Hindlimb muscle (tissue), 1 donor: ENCODE data around the gene CYP46A1. TPM values are rescaled to one million over a fixed set of nuclear protein-coding genes. Genes with fewer than 3 reads are reported as not detected.

Experiments
- DNase-seq: peaks from one replicate; pipeline ENCODE4 v3.0.0-alpha.2; 2013
- polyA plus RNA-seq: library from polyadenylated mRNA; unstranded; fragments of 120-200 nt; gene quantifications from one replicate; pipeline ENCODE4 v1.2.1, GENCODE V29; 2013; ENCODE audit not compliant: insufficient read length

The CYP46A1 gene
- polyA plus RNA-seq, 1 donor: 4.8 TPM

DNA sequence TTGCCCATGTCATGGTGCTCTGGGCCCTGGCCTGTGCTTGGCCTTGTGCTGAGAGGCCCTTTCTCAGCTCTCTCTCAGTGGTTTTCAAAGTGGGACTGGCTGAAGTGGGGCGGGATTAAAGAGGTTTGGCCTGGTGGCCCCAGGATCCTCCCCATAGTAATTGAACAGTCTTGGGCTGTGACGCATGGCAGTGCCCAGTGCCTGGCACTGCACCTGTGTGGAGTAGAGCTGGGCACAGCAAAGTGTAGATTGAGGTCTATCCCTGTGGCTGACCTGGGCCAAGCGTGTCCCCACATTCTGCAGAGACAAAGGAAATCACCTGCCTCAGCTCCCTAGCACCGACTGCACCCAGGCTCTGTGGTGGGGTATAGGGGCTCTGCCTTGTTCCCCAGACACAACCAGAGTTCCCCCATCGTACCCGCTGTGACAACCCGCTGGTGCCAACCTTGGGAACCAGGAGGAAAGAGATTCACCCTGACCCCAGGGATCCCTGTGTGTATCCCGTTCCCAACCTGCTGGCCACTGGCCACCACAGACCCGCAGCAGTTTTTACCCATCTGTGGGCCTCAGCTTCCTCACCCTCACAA lies 9.9 kb upstream of the CYP46A1 start:
- no peak for DNase-seq

- no peak for DNase-seq
Observed at GRCh38 chr14:99674776-99675381, 9.2 kb upstream of the CYP46A1 start.

GRCh38 chr14:99675382-99675835 lies 8.7 kb upstream of the CYP46A1 start:
- DNase-seq: no peak

GRCh38 chr14:99675951-99676350 lies 8.1 kb upstream of the CYP46A1 start:
- DNase-seq: no peak

DNA sequence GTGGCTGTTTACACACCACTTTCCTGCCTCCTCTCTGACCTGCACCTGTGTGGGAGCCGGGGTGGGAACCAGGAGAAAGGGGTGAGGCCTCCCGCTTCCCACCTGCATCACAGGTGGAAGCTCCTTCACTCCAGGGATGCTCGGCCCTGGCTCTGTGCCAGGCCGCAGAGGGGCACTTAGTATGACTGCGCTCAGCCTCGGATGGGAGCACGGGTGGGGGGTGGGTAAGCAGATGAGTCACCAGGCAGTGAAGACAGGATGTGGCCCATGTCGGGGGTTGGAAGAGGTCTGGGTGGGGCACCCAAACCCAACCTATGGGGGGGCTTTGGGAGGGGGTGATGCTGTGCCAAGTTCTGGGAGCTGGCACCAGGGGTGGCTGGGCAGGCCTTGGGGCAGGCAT lies 7.4 kb upstream of the CYP46A1 start:
- DNase-seq: no peak

DNA sequence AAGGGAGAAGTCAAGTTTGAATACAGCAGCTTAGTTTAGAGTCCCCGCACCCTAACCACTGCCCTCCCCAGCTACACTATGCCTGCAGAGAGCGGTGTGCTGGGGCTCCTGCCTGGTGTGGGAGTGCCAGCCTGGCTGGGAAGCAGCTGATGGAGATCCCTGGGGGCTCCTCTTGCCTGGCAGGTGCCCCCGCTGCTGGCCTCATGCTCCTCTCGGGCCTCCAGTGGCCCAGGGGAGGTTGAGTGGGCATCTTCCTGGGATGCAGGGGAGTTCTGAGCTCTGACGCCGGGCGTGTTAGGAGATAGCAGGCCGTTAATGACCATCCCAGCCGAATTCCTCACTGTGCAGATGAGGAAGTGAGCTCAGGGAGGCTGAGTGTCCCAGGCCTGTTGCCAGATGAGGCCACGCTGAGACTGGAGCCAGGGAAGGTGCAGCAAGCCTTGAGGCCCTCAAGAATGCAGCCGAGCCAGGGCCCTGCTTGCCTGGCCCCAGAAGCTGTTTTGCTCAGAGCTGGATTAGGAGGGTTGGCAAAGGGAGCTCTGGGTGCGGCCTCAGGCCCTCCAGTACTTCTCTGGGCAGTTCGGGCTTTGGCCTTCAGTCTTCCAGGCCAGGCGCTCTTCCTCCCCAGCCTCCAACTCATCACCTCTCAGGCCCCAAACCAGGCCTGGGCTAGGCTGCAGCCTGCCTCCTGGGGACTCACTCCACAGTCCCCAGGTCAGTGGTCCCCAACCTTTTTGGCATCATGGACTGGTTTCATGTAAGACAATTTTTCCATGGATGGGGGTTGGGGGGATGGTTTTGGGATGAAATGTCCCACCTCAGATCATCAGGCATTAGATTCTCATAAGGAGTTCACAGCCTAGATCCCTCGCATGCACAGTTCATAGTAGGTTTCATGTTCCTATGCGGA lies 6.6 kb upstream of the CYP46A1 start:
- DNase-seq: no peak

- no peak for DNase-seq
Observed at GRCh38 chr14:99678198-99678597, 5.9 kb upstream of the CYP46A1 start.

DNA sequence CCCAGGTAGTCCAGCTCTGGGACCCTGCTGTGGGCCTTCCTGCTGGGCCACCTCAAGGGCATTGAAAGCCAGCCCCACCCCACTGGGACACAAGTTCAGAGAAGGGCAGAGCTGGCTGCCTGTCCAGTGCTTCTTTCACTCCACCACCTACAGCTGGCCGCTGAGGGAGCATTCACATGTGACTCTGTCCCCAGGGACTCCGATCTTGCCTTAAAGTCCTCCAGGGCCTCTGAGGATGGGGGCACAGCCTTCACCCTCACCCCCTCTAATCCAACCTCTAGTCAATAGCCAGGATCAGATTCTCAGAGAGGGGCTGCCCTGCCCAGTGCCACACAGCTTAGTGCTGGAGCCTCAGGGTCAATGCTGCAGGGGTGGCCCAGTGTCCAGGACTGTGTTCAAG lies 5.0 kb upstream of the CYP46A1 start:
- DNase-seq: no peak

DNA sequence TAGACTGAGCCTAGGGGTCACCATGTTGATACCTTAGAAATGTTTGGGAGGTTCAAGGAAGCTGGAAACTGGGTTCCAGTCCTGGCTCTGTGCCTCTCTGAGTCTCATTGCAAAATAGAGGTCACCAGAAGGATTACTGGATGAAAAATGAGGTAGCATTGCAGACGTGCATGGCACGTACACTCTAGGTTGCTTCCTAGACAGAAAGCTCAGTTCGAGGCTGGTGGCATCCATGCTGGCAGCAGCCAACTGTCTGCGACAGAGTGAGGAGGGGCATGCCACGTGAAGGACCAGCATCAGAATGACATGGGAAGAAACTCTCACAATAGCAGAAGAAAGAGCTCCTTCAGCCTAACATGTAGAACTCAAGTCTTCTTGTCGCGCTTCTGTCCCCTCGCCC lies 4.6 kb upstream of the CYP46A1 start:
- no peak for DNase-seq

- no peak for DNase-seq
Observed at GRCh38 chr14:99679996-99680395, 4.1 kb upstream of the CYP46A1 start.

DNA sequence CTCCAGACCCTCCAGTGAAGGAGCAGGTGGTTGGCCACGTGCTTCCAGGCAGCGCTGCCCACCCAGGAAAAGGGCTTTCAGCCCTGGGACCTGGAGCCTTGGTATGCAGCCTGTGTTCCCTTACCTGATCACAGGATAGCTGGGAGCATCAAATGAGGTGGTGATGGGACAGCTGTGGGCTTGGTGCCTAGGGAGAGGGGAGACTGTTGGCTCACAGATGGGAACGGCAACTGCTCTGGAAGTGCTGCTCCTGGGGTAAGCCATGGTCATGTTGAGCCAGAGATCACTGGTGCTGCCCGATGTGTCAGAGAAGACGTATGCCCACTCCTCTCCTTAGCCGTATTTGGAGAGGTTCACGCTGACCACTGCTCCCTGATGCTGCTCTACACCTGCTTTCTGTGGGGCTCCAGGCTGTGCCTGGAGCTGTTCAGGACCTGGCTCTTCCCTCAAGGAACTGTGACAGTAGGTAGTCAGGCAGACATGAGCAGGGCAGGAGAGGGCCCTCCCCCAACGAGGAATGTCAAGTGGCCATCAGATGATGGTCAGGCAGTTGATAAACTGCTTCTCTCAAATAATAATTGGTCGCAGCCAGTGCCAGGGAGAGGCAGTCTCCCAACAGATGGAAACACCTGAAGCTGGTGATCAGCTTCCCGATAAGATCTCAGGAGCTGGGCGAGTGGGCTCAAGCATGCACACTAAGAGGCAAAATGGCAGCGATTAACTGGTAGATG lies 2.8 kb upstream of the CYP46A1 start:
- DNase-seq: no peak

DNA sequence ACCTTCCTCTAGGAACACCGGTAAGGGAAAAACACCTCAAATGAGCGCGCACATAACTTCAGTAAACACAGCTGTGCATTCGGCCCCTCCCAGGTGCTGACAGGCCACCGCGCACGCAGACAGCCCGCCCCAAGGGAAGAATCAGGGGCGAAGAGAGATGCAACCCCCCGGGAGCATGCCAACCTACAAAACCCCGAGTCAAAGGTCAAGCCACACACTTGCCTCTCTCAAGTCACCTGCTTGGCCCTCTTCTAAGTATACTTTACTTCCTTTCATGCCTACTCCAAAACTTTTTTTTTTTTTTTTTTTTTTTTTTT lies 2.3 kb upstream of the CYP46A1 start:
- no peak for DNase-seq

DNA sequence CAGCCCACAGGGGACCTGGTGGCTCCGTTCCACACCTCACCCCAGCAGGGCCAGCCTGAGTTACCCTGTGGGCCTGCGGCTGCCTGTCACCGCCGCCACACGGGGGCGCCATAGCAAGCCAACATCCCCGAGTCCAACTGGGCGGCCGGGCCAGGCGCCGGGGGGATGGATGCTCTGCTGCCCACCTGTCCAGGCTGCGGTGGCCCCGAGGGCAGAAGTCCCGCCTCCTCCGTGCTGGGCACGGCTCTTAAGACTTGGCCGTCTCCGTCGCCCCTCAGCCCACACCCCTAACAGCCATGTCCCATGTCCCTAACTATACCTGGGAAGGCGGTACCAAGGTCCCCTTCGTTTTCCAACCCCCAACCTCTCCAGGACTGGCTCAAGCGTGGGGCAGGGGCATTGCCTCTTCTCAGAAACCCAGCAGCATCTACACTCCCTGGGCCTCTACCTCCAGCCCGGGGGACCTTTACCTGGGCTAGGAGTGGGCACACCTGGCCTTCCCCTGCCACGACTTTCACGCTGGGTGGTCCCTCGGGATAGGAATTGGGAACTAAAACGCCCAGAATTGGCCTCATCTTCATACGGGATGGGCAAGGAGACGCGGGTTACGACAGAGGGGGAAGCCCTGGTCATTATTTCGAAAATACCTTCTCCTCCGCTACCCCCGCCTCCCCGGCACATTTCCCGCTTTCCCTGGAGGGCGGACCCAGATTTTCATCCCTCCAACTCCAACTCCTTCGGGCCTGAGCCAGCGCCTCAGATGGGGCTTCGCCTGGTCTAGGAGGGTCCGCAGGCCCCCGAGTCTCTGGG lies 1.1 kb upstream of the CYP46A1 start:
- peak; percentile 70 for DNase-seq

GRCh38 chr14:99684410-99684934 lies 374 bp downstream of the CYP46A1 start:
- DNase-seq: peak; percentile 47

DNA sequence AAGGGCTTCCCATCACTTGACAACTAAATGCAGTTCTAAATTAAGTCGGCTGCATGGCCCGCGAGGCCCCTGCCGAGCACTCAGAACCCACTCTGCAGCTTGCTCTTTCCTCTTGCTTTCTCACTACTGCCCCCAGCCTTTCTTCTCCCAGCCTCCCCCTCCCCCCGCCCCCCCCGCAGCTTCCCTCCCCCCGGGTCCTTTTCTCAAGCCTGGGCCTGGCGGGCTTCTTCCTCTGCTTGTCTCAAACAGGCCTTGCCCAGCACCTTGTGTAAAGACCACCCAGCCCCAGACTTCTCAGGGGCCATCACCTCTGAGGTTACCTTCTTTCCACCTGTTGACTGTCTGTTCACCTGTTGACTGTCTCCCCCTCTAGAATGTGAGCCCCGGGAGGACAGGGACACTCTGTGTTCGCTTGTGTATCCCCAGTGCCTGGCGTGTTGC lies 1.1 kb downstream of the CYP46A1 start:
- no peak for DNase-seq

DNA sequence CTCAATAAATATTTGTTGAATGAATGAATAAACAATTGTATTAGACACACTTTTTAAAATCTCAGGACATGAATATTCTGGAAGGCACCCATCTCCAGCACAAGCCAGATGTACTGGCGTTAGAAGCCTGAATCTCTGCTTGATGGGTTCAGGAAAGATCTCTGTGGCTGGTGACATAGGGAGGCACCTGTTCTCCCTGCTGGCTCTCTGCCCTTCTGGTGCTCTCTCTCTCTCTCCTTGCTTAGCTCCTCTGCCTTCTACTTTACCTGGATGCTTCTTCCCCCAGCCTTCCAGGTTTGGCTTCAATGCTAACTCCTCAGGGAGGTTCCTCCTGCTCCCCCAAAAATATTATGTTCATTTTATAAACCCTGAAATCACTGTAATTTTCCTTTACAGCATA lies 1.5 kb downstream of the CYP46A1 start:
- DNase-seq: no peak

DNA sequence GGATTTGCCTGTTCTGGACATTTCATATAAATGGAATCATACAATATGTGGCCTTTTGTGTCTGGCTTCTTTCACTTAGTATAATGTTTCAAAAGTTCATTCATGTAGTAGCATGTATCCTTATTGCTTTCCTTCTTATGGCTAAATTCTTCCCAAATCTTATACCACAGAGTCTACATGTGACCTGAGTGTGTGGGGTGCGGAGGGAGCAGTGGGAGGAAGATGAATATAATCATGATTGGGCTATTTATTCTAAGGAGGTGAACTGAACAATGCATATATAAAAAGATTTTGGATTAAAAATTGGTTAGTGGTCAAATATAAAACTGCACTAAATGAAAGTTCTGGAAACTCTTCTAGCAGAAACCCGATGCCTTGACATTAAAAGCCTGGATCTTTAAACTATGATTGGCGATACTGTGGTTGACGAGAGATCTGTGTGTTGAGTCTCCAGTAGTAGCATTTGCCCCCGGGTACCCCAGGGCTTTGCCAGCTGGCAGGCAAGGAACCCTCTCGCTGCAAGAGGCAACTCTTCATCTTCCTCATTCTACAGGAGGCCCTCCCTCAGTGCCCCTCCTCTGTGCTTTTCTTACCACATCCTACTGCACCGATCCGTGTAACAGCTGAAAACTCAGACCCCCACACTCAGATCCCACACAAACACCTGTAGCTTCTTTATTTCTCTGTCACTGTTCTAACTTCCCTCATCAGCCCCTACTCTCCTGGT lies 2.6 kb downstream of the CYP46A1 start:
- no peak for DNase-seq

DNA sequence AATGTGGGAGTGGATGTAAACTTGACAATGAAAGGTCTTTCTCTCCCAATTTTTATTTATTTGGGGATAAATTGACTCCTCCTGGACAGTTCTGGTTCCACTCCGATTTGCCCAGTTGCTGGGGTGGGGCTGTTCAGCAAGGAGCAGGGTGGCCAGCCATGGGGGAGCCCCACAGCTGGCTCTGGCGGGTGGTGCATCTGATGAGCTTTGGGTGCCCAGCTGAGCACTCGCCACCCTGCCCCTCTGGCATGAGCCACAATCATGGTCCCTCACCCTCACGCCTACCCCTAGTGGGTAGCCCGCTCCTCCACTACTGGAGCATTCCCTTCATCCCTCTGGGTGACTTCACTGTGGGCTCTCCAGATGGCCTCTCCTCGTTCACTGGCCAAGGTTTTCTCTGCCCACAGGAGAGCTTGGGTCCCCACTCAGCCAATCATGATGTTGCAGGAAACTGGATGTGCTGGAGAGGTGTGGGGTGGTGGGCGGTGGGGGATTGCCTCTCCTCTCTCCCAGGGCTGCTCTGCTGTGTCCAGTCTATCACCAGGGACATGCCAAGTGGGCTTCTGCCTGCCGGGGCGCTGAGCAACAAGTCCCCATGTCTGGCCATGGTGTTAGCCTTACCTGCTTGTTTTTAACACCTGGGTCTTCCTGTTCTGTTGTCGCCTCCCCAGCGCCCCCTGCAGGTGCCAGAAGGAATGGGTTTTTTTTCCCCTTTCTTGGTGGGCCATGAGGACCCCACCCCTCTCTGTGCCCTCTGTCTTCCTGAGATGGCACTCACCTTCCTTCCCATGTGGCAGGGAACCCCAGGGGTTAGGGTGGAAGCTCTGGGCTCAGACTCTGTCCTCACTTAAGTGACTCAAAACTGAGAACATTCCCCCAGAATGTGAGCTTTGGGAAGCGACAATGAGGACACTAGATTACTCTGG lies 3.4 kb downstream of the CYP46A1 start:
- DNase-seq: no peak

DNA sequence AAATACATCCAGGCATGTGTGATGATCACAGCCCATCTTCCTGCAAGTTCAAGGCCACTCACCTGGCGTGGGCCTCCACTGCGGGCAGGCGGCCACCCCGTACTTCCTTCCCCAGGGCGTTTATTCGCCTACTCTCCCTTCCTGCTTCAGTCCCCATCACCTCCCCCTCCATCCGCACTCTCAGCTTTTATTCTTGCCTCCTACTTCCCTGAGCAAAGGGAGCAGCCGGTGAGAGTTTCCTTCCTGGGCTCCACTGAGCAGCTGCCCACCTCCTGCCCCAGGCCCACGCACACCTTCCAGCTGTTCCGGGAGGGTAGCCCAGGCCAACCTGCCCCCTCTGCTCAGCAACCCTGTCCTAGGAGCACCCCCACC lies 4.1 kb downstream of the CYP46A1 start:
- DNase-seq: no peak

GRCh38 chr14:99688629-99689028 lies 4.5 kb downstream of the CYP46A1 start:
- no peak for DNase-seq
